ENCODE data around the gene OPCML. TPM values are rescaled to one million over a fixed set of nuclear protein-coding genes. Genes with fewer than 3 reads are reported as not detected.
A peak's percentile ranks its signal among the peaks of the same experiment; 100 is the strongest.

The OPCML gene
- total RNA-seq, 1 experiment from 2014 or later: 0.94 TPM

GRCh38 chr11:132942611-132943356, 589.5 kb downstream of the OPCML start:
- no peak overlapping the region for H3K9ac ChIP-seq (ENCODE audit: extremely low read depth, insufficient read length, low read length)
- H3K23ac ChIP-seq (ENCODE audit: insufficient read length, low read depth, low read length): no peak overlapping the region
- H3K79me1 ChIP-seq (ENCODE audit: insufficient read depth, low read depth, low read length, poor library complexity, severe bottlenecking): no peaks in the 10 kb centered on the region
- Mint-ChIP-seq H3K4me3 (peak overlapping the region; percentile 73 to 90), H3K27me3 (ENCODE audit: low read depth) (peaks cover 62% of the 10 kb centered on the region), H3K36me3 (ENCODE audit: insufficient read depth in 1 of 3, low read depth in 3 of 3) (no peaks in the 10 kb centered on the region), H3K9me3 (no peaks in the 10 kb centered on the region; a peak in 1 of 5 replicates), H3K4me1 (peaks cover 13 to 18% of the 10 kb centered on the region in 2 experiments), H3K27ac (peak overlapping the region in 1 of 3 experiments; percentile 55; a peak in 1 of 7 replicates)
- no CpG with 5 or more reads among the region's 42 CpGs for WGBS (ENCODE audit: extremely low coverage, insufficient read length, low lambda C conversion rate)
- H4K5ac ChIP-seq (ENCODE audit: insufficient read length, low read depth, low read length): no peak overlapping the region
- H3K23me2 ChIP-seq (ENCODE audit: insufficient read length, low read depth, low read length, poor library complexity, severe bottlenecking): peaks cover 15% of the 10 kb centered on the region
- H4K20me1 ChIP-seq (ENCODE audit: control insufficient read depth, insufficient read depth, insufficient read length): no peaks in the 10 kb centered on the region
- no peak overlapping the region for H3K56ac ChIP-seq (ENCODE audit: insufficient read length, low read depth, low read length)
- H3K4me1 ChIP-seq (ENCODE audit: insufficient read depth, low read length): no peaks in the 10 kb centered on the region
- H3T11ph ChIP-seq (ENCODE audit: low read length): no peak overlapping the region
- no peak overlapping the region for H2AK5ac ChIP-seq (ENCODE audit: insufficient read length, low read length)
- H2AFZ ChIP-seq (ENCODE audit: low read length): no peak overlapping the region
- H3K18ac ChIP-seq (ENCODE audit: insufficient read length, low read depth, low read length): no peak overlapping the region
- no peak overlapping the region for H2BK12ac ChIP-seq (ENCODE audit: insufficient read length, low read depth, low read length)
- no peak overlapping the region for H2BK20ac ChIP-seq (ENCODE audit: low read depth, low read length, poor library complexity, severe bottlenecking)
- H3K4ac ChIP-seq (ENCODE audit: low read depth, low read length): no peak overlapping the region
- no peaks in the 10 kb centered on the region for H3K79me2 ChIP-seq (ENCODE audit: insufficient read depth, low read length)
- peak overlapping the region; percentile 97 for H3K4me2 ChIP-seq (ENCODE audit: insufficient read depth, insufficient read length, low read length)
- no peak overlapping the region for H4K91ac ChIP-seq (ENCODE audit: insufficient read length, low read depth, low read length)
- H3K27ac ChIP-seq (ENCODE audit: insufficient read length, low read depth, low read length): no peak overlapping the region
- H3K27me3 ChIP-seq (ENCODE audit: insufficient read depth, low read length): peaks cover 2% of the 10 kb centered on the region; the same call in 1 of the 2 replicates
- H2BK120ac ChIP-seq (ENCODE audit: low read depth, low read length, poor library complexity, severe bottlenecking): no peak overlapping the region
- no peak overlapping the region for H4K8ac ChIP-seq (replicated peaks; ENCODE audit: insufficient read length, low read depth, low read length)
- peak; percentile 75 for TF ChIP-seq CTCF (conservative IDR thresholded peaks at IDR 0.05)
- no peak overlapping the region for H2BK15ac ChIP-seq (ENCODE audit: low read depth, low read length)
- no peak overlapping the region for H2BK5ac ChIP-seq (ENCODE audit: insufficient read length, low read length)
- peak; percentile 47 for DNase-seq
- no peaks in the 10 kb centered on the region for H3K9me3 ChIP-seq (ENCODE audit: control insufficient read depth, low read depth, low read length)
- H3K14ac ChIP-seq (ENCODE audit: insufficient read depth, low read length): no peak overlapping the region

Data from H9 (cell line).